GM12891 (cell line): ENCODE results near the gene IFT25.

Experiments
- POLR2A ChIP-seq: IDR thresholded peaks from 2 replicates; pipeline ENCODE4 v1.6.1; 2011; ENCODE audit warnings: low read depth, low read length, control low read depth
- POLR2AphosphoS5 ChIP-seq: IDR thresholded peaks from 2 replicates; pipeline ENCODE4 v1.6.1; 2011; ENCODE audit warnings: low read depth, low read length, control low read depth

- TF ChIP-seq POLR2A (no peak), POLR2AphosphoS5 (no peak)
Observed at GRCh38 chr1:53959664-53960250, 14.3 kb upstream of the IFT25 start.
